GM18507 (cell line): Measurements from ENCODE around the gene IFITM10.
A peak's percentile ranks its signal among the peaks of the same experiment; 100 is the strongest.

Experiments used
- DNase-seq: peaks from one replicate; pipeline ENCODE4 v3.0.0; 2011; ENCODE audit warnings: low read depth; ENCODE audit not compliant: insufficient read length; ENCODE audit errors: extremely low spot score
- FAIRE-seq: peaks from 2 replicates; lab custom pipeline; 2011; peaks lifted over from hg19 to GRCh38; lab: Jason Lieb, UNC

The IFITM10 gene

DNA sequence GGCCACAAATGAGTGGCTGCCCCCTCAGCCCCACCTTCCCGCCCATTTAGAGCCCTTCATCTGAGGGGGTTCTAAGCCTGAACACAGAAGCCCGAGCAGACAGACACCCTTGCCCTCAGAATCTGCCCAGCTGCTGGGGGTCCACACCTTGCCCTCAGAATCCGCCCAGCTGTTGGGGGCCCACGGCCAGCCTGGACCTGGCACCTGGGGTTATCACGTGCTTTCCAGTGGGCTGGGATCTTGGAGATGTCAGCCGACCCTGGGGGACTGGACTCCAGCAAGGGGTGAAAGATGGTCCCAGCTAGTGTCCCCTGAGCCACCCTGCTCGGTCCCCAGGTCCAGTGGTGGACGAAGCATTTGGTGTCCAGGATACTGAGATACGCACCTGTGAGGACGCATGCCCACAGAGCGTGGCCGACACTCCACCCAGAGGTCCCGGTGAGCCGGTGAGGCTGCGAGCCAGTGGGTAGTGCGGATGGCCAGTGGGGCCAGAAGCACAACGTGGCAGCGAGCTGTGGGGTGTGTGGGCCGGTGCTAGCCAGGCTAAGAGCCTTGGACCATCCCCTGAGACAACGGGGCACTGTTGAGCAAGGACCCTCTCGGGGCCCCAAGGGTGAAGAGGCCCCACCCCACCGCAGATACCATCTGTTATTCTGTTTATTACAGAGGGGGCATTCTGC is 16.5 kb upstream of the IFITM10 start:
- FAIRE-seq, result no peak
- no peak for DNase-seq

DNA sequence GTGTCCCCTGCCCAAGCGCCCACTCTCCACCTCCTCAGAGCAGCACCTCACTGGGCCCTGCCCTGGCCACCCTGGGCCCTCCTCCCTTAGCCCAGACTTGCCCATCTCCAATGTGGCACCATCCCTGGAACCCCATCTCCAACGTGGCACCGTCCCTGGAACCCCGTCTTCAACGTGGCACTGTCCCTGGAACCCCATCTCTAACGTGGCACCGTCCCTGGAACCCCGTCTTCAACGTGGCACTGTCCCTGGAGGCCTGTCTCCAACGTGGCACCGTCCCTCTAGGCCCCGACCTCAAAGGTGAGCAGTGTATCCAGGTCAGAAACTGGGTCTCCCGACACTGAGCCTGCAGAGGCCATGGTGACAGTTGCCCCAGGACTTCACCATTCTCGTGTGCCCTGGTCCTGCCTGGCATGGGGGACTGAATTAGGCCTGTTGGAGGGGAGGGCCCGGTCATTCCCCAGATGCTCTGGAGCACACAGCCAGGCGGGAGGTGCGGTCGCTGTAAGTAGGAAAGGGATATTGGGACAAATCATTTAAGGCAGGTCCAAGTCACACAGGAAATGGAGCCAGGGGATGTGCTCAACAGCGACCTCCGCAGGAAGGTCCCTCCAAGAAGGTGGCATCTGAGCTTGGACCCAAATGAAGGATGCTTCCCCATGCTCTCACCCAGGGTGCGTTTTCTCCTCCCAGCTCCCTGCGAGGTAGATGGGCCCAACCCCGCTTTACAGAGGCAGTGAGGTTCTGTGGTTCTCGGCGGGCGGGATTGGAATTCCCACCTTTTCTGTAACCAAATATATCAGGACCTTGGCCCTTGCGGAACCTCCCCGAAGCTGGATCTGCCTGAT is 15.7 kb upstream of the IFITM10 start:
- DNase-seq, result no peak
- FAIRE-seq, result no peak

DNA sequence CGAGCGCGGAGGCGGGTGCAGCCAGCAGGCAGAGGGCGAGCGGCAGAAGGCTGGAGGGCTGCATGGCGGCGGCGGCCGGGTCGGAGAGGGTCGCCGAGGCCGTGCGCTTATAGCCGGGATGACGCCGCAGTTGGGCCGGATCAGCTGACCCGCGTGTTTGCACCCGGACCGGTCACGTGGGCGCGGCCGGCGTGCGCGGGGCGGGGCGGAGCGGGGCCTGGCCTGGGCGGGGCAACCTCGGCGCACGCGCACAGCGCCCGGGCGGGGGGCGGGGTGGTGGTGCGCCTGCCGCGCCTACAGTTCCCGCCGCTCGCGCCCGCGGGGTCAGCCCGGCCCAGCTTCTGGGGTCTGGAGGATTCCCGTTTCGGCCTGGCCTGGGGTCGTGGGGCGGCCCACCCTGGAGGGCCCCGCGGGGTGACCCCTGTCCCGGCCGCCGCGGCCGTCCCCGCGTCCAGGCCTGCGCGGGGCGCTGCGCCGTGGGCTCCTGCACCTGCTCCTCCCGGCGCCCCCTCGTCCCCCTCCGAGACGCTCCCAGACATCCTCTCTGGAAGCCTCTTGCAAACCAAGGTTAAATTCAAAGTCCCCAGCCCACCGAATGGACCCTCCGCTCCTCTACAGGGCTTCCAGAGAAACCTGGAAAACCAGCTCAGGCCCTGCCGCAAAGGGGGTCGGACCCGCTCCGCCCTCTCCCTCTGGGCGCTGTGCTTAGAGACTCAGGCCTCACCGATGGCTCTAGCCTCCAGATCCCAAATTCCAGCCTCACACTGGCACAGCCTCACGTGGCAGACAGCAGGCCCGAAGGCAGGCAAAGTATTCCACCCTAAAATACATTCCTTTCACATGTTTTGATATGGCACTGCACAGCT is 13.6 kb upstream of the IFITM10 start, which contains the start of gene CTSD:
CTSD (minus strand) TSS at position 132 of the 866 bp plus-strand sequence; CDS start at position 64, 68 bp downstream.
- peak; percentile 100 for DNase-seq
- peak; percentile 77 for FAIRE-seq

DNA sequence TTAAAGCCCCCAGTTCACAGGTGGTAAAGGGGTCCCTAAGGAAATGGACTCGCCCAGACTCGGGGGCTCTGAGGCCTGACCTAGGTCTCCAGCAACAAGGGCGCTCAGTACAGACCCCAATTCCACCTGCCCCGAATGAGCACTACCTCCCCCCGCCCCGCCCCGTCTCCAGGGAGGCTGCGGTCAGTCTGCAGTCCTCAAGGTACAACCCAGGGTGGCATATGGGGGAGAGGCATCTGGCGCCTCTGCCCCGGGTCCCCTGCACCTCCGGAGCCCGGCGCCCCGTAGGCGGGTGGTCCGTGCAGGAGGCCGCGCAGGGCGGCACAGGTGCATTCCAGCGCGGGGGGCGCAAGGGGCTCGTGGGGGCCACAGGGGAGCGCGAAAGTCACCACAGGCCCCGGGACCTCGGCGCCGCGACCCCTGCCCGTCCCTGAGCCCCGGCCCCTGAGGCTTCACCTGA is 13.0 kb upstream of the IFITM10 start:
- DNase-seq (no peak), FAIRE-seq (no peak)

DNA sequence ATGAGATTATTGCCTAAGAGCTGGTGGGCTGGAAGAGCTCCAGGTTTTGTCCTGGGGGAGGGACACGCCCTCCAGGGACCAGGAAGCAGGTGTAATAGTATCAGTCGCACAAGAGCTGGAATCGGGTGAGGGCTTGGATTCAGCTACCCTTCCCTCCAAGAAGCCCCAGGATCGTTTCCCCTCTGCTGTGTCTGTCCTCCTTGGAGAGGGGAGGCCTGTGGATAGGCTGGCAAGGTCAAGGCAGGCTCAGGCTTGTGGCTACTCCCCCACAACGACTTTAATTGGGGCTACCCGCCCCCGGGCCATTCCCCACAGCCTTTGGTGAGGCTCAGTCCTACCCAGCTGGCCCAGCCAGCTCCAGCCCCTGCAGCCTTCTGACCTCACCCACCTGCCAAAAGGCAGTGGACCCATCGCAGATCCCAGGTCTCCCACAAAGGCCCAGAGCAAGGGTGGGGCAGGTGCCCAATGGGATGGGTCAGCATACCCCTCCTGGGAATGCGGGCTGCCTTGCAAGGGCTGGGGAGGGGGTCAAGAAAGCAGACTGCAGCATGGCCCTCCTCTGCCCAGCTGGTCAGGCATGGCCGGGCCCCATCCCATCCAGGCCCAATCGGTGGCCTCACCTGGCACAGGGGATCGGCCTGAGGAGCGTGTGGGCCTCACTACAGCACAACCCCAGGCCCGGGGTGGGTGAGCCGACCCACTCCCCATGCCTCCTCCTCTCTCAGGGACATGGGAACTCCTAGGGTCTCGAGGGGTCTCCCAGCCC is 12.3 kb upstream of the IFITM10 start:
- DNase-seq, result no peak

DNA sequence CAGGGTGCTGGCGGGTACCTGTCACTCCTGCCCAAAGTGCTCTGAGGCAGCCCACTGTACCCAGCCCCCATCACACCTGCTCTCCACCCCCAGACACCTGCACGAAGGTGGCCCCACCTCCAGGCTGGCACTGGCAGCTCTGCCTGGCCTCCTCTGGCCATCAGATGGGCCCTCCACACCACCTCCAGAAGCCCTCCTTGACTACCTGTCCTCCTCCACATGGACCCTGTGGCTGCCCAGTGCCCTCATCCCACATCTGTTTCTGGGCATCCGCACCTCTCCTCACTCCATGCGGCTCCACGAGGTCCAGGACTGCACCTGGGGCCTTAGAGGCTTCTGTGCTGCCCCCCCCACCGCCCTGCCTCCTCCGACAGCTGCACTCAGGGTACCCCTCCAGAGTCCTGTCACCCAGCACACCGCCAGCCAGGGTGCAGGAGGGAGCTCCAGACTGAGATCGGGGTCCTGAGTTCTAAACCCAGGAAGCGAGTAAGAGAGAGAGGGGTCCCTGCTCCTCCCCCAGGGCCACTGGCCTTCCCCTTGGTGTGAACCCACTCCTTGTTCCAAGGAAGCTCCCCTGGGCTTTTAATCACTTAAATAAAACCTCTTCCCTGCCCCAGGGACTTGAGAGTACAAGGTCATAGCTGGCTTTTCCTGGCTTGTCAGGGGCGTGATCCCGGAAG is 11.6 kb upstream of the IFITM10 start:
- FAIRE-seq (no peak), DNase-seq (no peak)

More for the DNA sequence above, 12.3 kb upstream of the IFITM10 start:
- FAIRE-seq, result no peak

DNA sequence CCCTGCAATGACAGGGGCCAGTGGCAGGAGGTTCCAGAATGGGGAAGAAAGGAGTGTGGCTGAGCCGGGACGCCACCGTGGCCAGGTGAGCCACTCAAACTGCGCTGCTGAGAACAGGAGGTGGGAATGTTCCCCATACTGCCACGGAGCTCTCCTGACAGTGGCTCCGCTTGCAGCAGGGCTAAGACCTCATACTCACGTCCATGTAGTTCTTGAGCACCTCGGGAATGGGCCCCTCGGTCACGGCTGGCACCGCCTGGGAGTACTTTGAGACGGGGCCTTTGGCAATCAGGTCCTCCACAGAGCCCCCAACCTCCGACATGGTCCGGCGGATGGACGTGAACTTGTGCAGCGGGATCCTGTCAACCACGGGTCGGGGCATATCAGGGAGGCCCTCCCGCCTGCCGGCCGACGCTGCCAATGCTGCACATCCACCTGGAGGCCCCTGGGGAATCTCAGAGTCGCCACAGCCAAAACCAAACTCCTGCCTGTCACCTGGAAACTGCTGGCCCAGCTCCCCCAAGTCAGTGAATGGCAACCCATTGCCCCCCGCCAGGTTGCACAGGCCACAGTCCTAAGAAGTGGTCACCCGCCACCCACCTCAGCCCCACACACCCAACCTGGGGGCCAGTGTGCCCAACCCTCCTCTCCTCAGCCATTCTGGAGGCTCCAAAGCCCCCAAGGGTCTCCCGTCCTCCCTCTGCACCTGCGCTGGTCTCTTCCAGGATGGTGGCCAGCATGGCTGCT is 10.9 kb upstream of the IFITM10 start:
- DNase-seq, result no peak
- no peak for FAIRE-seq

DNA sequence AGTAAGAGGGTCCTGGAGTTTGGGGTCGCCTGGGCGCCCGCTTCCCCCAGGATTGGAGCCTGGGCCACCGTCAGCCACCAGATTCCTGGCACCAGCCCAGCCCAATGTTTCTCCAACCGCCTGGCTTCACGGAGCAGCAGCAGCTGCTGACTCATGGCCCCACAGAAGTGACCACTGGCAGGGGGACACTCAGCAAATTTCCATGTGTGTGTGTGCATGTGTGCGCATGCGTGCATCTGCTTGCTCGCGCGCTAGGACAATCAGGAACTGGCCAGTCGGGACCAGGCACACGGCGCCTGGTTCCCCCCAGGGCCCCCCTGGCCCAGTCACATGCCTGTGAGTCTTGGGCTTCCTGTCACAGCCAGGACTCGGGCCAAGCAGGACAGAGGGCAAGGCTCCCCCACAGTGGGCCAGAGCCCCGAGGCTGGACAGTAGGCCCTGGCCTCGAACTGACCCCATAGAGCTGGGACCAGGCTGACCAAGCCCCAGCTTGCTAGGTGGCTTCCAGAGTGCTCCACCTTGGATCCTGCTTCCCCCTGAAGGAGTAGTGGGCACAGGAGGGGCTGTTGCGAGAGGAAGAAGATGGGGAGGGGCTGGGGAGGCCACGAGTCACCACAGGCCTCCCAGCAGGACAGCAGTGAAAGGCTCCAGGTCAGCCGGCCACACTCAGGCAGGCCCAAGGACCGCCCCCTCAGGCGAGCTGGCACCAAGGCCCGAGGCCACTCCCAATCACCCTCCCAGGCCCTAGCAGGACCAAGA is 10.1 kb upstream of the IFITM10 start:
- DNase-seq (no peak), FAIRE-seq (no peak)

DNA sequence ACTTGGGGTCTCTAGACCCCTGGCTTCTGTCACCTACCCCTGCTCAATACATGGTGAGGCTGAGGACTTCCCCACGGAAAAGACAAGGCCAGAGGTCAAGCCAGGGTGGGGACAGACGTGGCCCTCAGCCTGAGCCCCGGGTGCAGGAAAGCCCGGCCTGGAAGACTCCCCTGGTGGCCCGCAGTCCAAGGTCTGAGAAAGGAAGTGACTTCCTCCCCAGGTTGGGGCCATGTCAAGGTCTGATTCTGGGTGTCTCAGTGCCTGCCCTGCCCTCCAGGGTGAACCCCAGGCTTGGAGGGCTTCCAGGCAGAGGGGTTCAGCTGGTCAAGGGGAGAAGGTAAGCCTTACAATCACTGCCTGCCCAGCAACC is 9.4 kb upstream of the IFITM10 start:
- DNase-seq, result no peak
- no peak for FAIRE-seq

DNA sequence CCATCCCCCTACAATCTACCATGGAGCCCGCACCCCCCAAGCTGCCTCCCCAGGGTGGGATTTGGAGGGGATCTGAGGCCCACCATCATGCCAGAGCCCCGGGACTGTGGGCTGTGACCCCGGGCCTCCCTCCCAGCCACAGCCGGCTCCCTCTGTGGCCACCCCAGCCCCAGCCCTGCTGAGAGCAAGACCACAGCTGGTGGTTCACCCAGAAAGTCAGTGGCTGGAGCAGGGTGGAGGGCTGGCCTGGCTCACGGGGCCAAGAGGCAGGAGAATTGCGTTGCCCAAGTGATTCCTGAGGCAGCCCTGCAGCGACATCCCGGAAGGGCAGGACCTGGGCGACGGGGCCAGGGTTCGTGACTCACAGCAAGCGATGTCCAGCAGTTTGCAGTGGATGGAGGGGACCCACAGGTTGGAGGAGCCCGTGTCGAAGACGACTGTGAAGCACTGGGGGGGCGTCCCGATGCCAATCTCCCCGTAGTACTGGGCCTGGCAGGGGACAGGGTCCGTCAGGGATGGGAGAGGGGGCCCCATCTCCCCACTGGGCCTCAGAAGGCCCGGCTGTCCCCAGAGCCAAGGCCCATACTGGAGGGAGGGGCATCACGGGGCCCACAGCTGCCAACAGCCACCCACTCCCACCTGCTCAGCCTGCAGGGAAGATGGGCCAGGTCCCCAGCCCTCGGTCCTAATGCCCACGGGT is 8.9 kb upstream of the IFITM10 start:
- DNase-seq (no peak), FAIRE-seq (no peak)

DNA sequence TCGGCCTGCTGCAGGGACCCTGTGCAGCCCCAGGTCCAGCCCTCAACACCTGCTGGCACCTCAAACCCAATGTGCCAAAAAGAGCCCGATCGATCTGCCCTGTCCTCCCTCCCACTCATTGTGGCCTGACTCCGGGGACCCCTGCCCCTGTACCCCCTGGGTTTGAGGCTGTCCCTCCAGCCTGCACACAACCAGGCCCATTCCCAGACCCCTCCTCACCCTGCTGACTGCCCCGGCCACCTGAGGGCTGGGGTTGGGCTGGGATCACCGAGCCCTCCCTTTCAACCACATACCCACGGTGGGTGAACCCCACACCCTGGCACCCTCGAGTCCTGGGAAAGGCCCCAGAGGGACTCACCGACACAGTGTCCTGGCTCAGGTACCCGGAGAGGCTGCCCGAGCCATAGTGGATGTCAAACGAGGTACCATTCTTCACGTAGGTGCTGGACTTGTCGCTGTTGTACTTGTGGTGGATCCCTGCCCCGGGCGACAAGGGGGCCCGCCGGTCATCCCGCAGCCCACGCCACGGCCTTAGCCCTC is 8.3 kb upstream of the IFITM10 start:
- no peak for DNase-seq
- FAIRE-seq, result no peak

DNA sequence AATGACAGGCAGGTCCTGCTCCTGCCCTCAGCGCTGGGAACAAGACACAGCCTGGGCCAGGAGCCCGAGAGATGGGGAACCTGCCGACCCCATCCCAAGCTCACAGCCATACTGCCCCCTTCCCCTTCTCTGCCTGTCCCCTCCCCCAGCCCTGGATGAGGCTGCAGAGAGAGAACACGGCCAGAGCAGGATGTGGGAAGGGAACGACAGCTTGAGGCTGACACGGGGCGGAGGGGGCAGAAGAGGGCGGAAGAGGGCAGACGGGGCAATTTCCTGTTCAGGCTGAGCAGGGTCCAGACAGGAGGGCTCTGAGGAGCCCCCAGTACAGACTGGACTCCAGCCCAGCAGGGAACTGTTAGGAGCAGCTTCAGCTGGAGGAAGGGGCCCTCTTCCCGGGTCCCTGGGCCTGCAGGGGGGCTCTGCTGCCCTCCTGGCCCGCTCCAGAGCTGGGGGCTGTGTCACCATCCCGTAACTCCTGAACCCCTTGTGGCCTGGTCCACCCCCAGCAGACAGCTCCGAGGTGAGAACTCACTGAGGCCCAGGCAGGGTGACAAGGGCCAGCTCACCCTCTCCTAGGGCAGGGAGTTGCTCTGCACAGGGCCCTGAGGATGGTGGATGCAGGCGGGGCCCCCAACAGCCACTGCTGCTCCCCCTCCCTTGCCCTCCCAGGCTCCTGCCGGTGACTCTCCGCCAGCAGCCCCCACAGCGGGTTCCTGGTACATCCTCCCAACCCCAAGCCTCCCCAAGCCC is 7.6 kb upstream of the IFITM10 start:
- FAIRE-seq (no peak), DNase-seq (no peak)

DNA sequence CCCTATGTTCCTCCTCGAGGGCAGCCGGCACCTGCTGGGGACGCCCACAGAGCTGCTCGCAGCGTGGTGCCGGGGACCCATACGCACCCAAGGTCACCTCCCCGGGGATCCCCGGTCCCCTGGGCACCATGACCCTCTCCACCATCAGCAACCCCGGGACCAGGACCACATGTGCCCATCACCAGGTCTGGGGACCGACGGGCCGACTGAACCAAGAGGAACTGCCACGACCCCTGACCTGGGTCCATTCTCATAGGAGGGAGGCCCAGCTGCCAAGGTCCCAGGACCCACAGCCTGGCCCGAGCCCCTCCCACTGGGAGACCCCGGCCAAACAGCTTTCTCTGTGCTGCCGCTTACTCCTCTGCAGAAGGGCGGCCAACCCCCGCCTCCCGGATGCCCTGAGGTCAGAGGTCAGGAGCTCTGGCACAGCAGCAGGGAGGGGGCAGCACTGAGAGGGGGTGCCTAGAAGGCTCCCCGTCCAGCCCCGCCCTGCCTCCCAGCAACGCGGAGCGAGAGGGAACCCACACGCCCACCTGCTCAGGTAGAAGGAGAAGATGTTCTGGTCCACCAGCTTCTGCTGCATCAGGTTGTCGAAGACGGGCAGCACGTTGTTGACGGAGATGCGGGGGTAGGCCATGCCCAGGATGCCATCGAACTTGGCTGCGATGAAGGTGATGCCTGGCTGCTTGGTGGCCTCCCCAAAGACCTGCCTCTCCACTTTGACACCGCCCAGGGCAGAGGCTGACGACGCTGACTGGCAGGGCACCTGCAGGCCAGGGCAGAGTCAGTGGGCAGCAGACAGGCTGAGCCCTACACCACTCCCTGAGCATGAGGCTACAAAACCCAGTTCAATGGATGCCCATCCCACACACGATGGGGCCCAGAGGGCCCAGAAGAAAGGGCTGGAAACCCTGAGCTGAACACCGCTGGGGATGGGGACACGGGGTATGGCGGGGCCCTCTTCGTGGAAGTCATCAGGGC is 6.7 kb upstream of the IFITM10 start:
- DNase-seq (no peak), FAIRE-seq (no peak)

DNA sequence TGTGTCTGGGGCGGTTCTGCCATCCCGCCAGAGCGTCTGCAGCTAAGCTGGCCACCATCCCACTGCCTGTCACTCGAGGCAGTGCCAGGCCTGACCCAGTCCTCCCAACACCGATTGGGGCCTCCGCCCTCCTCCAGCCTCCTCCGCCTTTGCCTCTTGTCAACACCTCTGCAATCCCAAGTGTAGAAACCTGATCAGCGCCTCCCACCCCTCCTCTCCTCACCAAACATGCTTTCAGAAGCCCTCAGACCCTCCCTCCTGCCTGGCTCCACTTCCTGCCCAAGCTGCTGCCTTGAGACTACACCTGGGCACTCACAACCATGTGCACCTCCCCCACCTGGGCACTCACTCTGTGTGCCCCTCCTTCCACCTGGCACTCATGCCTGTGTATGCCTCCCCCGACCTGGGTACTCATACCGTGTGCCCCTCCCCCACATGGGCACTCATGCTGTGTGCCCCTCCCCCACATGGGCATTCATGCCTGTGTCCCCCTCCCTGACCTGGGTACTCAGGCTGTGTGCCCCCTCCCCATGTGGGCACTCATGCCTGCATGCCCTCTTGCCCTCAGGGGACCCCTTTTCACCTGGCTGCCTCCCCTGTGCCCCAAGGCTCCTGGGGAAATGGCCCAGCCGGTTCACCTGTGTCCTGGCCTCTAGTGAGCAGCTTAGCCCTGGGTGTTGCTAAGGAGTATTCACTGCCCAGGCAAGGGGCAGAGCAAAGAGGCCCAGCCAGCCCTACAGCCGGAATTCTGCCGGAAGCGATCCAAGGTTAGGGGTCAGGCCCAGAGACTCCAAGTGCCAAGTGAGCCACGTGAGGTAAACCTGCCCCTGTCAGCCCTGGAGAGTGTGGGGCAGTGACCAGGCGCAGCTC is 5.5 kb upstream of the IFITM10 start:
- FAIRE-seq, result no peak
- DNase-seq, result no peak
